Measurements from ENCODE around the gene NXPH4. TPM values are rescaled to one million over a fixed set of nuclear protein-coding genes. Genes with fewer than 3 reads are reported as not detected.

The NXPH4 gene
- total RNA-seq, 1 donor from 2014 or later: 0.82 TPM

DNA sequence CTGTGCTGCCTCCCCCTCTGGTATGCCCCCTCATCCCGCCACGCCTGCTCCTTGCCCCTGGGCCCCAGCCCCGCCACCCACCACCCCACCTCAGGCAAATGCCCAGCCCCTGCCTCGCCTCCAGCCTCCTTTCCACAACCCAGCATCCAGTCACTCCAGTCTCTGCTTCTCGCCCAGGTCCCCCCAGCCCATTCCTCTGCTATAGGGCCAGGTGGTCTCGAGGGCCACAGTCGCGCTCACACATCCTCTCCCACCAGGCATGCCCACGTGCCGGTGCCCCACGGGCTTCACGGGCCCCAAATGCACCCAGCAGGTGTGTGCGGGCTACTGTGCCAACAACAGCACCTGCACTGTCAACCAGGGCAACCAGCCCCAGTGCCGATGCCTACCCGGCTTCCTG is 6.1 kb upstream of the NXPH4 start:
- peaks cover 19% of the 10 kb centered on the region for H3K4me1 Mint-ChIP-seq (ENCODE audit: low read depth)
- intact Hi-C loops (cut with micrococcal nuclease): no loop called here
- no peaks in the 10 kb centered on the region for H3K36me3 Mint-ChIP-seq (ENCODE audit: low read depth)

DNA sequence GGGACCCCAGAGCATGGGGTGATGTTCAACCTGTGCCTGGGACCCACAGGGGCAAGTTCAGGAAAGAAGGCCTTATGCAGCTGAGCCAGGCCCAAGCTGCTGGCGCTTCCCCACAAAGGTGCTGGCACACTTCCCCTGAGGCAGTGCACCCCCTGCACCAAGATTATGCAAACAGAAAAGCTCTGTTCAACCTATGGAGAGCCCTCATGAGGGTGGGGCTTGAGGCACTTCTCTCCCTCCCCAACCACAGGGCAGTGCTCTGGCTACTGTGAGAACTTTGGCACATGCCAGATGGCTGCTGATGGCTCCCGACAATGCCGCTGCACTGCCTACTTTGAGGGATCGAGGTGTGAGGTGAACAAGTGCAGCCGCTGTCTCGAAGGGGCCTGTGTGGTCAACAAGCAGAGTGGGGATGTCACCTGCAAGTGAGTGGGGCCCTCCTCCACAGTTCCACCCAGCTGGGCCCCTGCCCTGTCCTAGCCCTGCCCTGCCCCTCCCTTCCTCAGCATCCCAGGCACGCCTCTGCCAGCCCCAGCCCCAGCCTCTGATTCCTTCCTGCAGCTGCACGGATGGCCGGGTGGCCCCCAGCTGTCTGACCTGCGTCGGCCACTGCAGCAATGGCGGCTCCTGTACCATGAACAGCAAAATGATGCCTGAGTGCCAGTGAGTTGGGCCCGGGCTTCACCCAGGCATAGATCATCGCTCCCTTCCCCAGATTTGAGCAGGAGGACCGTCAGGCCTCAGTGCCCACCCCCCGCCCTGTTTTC is 5.5 kb upstream of the NXPH4 start:
- intact Hi-C loops (cut with micrococcal nuclease): no loop called here
- H3K4me3 Mint-ChIP-seq (ENCODE audit: low read depth): no peak overlapping the region
- H3K4me1 Mint-ChIP-seq (ENCODE audit: low read depth): peaks cover 25% of the 10 kb centered on the region
- no peak overlapping the region for H3K27ac Mint-ChIP-seq
- no peaks in the 10 kb centered on the region for H3K9me3 Mint-ChIP-seq
- H3K36me3 Mint-ChIP-seq (ENCODE audit: low read depth): no peaks in the 10 kb centered on the region
- no peak for DNase-seq (ENCODE audit: low spot score)
- peaks cover 28% of the 10 kb centered on the region for H3K27me3 Mint-ChIP-seq (ENCODE audit: low read depth)

More for the DNA sequence above, 6.1 kb upstream of the NXPH4 start:
- no peaks in the 10 kb centered on the region for H3K9me3 Mint-ChIP-seq
- no peak for DNase-seq (ENCODE audit: low spot score)
- H3K4me3 Mint-ChIP-seq (ENCODE audit: low read depth): no peak overlapping the region
- peaks cover 21% of the 10 kb centered on the region for H3K27me3 Mint-ChIP-seq (ENCODE audit: low read depth)
- no peak overlapping the region for H3K27ac Mint-ChIP-seq

DNA sequence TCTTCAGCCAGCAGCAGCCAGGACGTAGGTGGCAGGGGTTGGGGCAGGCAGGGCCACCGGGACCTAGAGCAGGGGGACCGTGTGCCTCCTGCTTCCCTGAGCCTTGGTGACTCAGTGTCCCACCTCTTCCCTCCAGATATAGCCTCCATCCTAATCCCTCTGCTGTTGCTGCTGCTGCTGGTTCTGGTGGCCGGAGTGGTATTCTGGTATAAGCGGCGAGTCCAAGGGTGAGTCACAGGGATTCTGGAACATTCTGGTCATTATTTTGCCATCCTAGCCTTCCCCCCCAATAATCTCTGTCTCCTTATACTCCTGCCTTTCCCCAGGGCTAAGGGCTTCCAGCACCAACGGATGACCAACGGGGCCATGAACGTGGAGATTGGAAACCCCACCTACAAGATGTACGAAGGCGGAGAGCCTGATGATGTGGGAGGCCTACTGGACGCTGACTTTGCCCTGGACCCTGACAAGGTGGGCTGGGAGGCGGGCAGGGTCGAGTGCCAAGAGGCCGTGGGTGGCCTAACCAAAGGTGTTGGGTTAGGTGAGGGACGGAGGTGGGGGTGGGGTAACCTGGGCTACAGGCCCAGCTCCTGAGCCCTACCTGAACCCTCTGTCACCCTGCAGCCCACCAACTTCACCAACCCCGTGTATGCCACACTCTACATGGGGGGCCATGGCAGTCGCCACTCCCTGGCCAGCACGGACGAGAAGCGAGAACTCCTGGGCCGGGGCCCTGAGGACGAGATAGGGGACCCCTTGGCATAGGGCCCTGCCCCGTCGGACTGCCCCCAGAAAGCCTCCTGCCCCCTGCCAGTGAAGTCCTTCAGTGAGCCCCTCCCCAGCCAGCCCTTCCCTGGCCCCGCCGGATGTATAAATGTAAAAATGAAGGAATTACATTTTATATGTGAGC is 4.5 kb upstream of the NXPH4 start:
- Mint-ChIP-seq H3K27me3 (ENCODE audit: low read depth) (peaks cover 28% of the 10 kb centered on the region), H3K4me3 (ENCODE audit: low read depth) (no peak overlapping the region), H3K27ac (no peak overlapping the region), H3K4me1 (ENCODE audit: low read depth) (peaks cover 25% of the 10 kb centered on the region), H3K9me3 (no peaks in the 10 kb centered on the region), H3K36me3 (ENCODE audit: low read depth) (no peaks in the 10 kb centered on the region)
- no peak for DNase-seq (ENCODE audit: low spot score)
- intact Hi-C loops (cut with micrococcal nuclease): no loop called here

DNA sequence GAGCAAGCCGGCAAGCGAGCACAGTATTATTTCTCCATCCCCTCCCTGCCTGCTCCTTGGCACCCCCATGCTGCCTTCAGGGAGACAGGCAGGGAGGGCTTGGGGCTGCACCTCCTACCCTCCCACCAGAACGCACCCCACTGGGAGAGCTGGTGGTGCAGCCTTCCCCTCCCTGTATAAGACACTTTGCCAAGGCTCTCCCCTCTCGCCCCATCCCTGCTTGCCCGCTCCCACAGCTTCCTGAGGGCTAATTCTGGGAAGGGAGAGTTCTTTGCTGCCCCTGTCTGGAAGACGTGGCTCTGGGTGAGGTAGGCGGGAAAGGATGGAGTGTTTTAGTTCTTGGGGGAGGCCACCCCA is 3.9 kb upstream of the NXPH4 start:
- no peaks in the 10 kb centered on the region for H3K36me3 Mint-ChIP-seq (ENCODE audit: low read depth)
- intact Hi-C loops (cut with micrococcal nuclease): loop anchor here (1.0 kb wide), 2 partner anchors 27 to 31 kb away; no protein-coding TSS in a partner anchor
- H3K27ac Mint-ChIP-seq: no peak overlapping the region
- H3K27me3 Mint-ChIP-seq (ENCODE audit: low read depth): peaks cover 33% of the 10 kb centered on the region
- DNase-seq (ENCODE audit: low spot score): no peak
- H3K4me1 Mint-ChIP-seq (ENCODE audit: low read depth): peaks cover 30% of the 10 kb centered on the region
- no peak overlapping the region for H3K4me3 Mint-ChIP-seq (ENCODE audit: low read depth)
- no peaks in the 10 kb centered on the region for H3K9me3 Mint-ChIP-seq

DNA sequence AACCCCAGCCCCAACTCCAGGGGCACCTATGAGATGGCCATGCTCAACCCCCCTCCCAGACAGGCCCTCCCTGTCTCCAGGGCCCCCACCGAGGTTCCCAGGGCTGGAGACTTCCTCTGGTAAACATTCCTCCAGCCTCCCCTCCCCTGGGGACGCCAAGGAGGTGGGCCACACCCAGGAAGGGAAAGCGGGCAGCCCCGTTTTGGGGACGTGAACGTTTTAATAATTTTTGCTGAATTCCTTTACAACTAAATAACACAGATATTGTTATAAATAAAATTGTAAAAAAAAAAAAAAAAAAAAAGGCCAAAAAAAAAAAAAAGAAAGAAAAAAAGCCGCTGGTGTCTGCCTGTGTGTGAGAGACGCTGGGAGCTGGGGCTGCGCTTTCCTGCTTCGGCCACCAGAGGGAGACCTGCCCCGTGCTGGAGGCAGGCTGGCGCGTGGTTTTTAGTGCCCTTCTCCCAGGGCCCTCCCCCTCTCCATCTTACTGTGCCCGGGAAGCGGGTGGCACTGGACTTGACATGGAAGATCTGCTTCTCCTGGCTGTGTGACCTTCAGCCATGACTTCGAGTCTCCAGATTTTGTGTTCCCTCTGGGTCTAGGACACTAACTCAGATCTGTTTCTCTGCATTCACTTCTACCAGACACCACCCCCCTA is 3.4 kb upstream of the NXPH4 start:
- Mint-ChIP-seq H3K9me3 (no peaks in the 10 kb centered on the region), H3K4me3 (ENCODE audit: low read depth) (no peak overlapping the region), H3K27ac (no peak overlapping the region), H3K36me3 (ENCODE audit: low read depth) (no peaks in the 10 kb centered on the region), H3K27me3 (ENCODE audit: low read depth) (peaks cover 38% of the 10 kb centered on the region), H3K4me1 (ENCODE audit: low read depth) (peaks cover 30% of the 10 kb centered on the region)
- intact Hi-C loops (cut with micrococcal nuclease): loop anchor here (1.0 kb wide), 2 partner anchors 26 to 30 kb away; no protein-coding TSS in a partner anchor
- peak; percentile 76 for DNase-seq (ENCODE audit: low spot score)

DNA sequence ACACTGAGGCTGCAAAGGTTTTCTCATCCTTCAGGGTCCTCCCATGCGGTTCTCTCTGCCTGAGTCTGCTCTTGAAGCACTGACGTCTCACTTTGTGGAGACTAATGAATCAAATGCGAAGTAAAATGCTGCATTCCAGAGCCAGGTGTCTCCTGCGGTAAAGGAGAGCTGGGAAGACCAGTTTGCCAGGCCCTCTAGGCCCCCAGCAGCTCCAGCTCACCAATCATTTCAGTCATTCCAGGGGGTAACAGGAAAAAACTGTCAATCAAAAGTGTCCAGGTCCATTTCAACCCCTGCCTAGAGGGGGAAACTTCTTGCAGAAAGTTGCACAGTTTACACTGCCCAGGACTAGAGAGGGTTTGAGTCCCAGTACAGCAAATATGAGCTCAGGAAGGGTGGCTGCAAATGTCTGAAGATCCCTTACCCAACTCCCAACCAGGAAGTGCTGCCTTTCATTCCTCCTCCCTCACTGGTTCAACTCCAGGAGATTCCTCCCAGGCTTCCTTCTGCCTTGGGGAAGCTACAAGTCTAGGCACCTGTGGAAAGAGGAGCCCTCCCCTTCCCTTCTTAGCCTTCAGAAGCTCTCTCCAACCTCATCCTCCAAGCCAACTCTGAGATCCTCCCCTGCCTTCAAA is 2.7 kb upstream of the NXPH4 start:
- peaks cover 45% of the 10 kb centered on the region for H3K27me3 Mint-ChIP-seq (ENCODE audit: low read depth)
- intact Hi-C loops (cut with micrococcal nuclease): loop anchor here (1.0 kb wide), 2 partner anchors 25 to 29 kb away; no protein-coding TSS in a partner anchor
- peaks cover 30% of the 10 kb centered on the region for H3K4me1 Mint-ChIP-seq (ENCODE audit: low read depth)
- no peak overlapping the region for H3K4me3 Mint-ChIP-seq (ENCODE audit: low read depth)
- H3K9me3 Mint-ChIP-seq: no peaks in the 10 kb centered on the region
- no peak for DNase-seq (ENCODE audit: low spot score)
- H3K27ac Mint-ChIP-seq: no peak overlapping the region
- no peaks in the 10 kb centered on the region for H3K36me3 Mint-ChIP-seq (ENCODE audit: low read depth)

DNA sequence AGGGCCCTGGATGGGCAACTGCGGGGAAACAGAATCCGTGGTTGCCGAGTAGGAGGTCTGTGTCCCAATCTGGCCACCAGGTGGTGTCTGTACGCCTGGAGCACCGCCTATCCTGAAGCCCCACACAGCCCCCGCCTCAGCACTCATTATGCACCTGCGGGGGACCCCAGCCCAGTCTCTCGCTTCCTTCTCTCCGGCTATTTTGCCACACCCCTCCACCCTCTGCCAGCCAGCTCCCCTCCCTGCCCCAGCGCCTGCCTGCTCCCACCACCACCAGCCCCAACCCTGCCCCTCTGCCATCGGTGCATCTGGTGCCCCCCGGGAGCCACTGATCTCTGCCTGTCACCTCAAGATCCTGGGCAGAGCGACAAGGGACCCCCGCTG is 2.2 kb upstream of the NXPH4 start:
- H3K9me3 Mint-ChIP-seq: no peaks in the 10 kb centered on the region
- peaks cover 30% of the 10 kb centered on the region for H3K4me1 Mint-ChIP-seq (ENCODE audit: low read depth)
- no peaks in the 10 kb centered on the region for H3K36me3 Mint-ChIP-seq (ENCODE audit: low read depth)
- peak; percentile 59 for DNase-seq (ENCODE audit: low spot score)
- H3K27me3 Mint-ChIP-seq (ENCODE audit: low read depth): peaks cover 50% of the 10 kb centered on the region
- H3K27ac Mint-ChIP-seq: no peak overlapping the region
- intact Hi-C loops (cut with micrococcal nuclease): no loop called here
- peak overlapping the region; percentile 6 for H3K4me3 Mint-ChIP-seq (ENCODE audit: low read depth)

DNA sequence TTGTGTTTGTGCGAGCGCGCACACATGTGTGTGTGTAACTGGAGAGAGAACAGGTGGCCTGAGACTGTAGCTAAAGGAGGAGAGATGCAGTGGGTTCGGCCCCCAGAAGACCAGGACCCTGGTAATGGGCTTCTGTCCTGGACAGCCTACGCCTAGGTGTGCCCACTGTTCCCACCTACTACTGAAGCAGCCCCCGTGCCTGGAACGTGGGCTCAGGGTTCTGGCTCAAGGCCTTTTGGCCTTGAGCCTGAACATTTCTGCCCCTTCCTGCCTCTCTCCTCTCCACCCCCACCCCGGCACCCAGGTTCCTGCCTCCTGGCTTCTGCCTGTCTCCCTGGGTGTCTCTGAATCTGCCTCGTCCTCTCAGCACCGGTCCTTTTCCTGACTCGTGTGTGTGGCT is 1.5 kb upstream of the NXPH4 start:
- H3K36me3 Mint-ChIP-seq (ENCODE audit: low read depth): no peaks in the 10 kb centered on the region
- no peaks in the 10 kb centered on the region for H3K9me3 Mint-ChIP-seq
- H3K27me3 Mint-ChIP-seq (ENCODE audit: low read depth): peaks cover 56% of the 10 kb centered on the region
- H3K27ac Mint-ChIP-seq: no peak overlapping the region
- intact Hi-C loops (cut with micrococcal nuclease): no loop called here
- no peak overlapping the region for H3K4me3 Mint-ChIP-seq (ENCODE audit: low read depth)
- peaks cover 30% of the 10 kb centered on the region for H3K4me1 Mint-ChIP-seq (ENCODE audit: low read depth)
- DNase-seq (ENCODE audit: low spot score): no peak

DNA sequence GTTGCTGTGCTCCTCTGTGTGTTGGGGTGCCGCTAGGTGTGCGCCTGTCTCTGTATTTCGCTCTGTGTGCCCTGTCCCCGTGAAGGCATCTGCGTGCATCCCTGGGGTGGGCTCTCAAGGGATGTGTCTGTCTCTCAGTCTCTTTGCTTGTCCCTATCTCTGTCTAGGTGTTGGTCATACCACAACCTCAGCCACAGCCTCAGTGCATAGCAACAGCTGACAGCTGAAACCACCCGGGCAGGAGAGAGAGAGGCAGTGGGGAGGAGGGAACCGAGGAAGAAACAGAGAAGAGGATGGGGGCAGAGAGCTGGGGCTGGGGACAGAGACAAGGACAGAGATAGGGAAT is 953 bp upstream of the NXPH4 start:
- peaks cover 58% of the 10 kb centered on the region for H3K27me3 Mint-ChIP-seq (ENCODE audit: low read depth)
- peak overlapping the region; percentile 73 for H3K4me3 Mint-ChIP-seq (ENCODE audit: low read depth)
- H3K36me3 Mint-ChIP-seq (ENCODE audit: low read depth): no peaks in the 10 kb centered on the region
- intact Hi-C loops (cut with micrococcal nuclease): no loop called here
- DNase-seq (ENCODE audit: low spot score): peak; percentile 49
- H3K9me3 Mint-ChIP-seq: no peaks in the 10 kb centered on the region
- H3K27ac Mint-ChIP-seq: no peak overlapping the region
- H3K4me1 Mint-ChIP-seq (ENCODE audit: low read depth): peaks cover 32% of the 10 kb centered on the region

DNA sequence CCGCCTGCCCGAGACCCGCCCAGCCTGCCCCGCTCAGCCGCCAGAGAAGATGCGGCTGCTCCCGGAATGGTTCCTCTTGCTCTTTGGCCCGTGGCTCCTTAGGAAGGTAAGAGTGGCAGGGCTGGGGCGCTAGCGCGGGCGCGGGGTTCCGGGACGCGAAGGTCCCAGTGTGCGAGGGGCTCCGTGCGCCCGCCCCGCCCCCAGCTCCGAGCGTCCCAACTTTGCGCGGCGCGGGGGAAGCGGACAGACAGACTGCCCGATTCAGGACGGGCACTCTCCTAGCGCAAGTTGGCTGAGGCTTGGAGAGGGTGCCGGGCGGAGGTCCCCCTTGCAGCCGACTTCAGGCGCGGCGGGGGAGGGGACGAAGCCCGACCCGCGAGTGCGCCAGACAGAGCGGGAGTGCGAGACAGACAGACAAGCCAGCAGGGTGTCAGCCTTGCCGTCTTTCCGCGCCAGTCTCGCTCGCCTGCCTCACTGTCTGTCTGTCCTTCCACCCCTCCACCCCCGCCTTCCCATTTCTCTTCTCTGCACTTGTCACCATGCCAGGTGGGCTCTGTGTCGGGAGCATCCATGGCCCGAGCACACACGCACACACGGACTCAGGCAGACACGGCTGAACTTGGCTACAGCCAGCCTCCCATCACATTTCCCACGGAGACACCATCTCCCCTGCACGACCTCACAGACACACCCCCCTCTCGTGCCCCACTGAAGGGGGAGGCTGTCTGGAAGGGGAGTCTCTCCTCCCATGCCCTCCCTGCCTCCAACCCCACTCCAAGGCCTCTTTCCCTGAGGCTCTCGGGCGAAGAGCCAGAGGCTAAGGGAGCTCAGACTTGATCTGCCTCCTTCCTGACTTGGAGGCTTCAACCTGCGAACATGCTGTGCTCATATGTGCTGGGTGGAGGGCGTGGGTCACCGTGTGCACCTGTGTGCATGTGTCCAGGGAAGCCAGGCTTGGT is 606 bp downstream of the NXPH4 start:
- Mint-ChIP-seq H3K36me3 (ENCODE audit: low read depth) (no peaks in the 10 kb centered on the region), H3K9me3 (no peaks in the 10 kb centered on the region), H3K27ac (peak overlapping the region; percentile 15), H3K4me1 (ENCODE audit: low read depth) (peaks cover 41% of the 10 kb centered on the region), H3K4me3 (ENCODE audit: low read depth) (peak overlapping the region; percentile 78), H3K27me3 (ENCODE audit: low read depth) (peaks cover 73% of the 10 kb centered on the region)
- intact Hi-C loops (cut with micrococcal nuclease): loop anchor here (1.0 kb wide), 1 partner anchor 8 kb away; no protein-coding TSS in a partner anchor
- no peak for DNase-seq (ENCODE audit: low spot score)

DNA sequence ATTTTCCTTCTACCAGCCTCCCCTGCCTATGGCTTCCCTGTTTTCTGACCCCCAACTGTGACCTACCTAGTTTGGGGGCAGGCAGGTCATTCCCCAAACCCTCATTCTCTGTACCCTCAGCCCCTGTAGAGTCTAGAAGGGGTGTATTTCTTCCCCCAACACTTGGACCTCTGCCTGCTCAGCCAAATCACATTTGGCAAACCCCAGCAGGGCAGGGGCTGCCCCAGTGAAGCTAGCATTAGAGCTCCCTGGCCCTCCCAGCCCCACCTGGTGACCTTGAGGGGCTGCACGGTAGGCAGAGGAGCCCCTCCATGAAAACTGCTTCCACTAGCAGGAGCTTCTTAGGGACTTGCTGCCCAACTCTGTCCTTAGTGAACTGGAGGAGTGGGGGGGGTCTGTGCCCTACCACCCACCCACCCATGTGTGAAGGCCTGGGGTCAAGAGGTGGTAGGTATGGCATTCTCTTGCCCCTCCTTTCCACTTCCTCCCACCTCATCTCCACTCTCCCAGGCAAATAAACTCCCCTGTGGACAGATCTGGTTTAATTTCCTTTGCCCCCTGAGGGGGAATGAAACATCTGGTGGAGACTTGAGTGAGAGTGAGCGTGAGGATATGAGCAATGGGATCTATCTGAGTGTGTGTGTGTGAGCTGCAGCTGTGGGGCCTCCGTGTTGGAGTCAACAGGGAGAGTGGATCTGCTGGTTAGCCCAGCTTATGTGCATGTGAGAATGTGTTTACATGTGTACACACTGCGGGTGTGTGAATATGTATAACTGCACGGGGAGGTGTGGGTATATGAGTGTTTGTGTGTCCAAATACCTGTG is 1.6 kb downstream of the NXPH4 start:
- Mint-ChIP-seq H3K4me1 (ENCODE audit: low read depth) (peaks cover 48% of the 10 kb centered on the region), H3K27me3 (ENCODE audit: low read depth) (peaks cover 83% of the 10 kb centered on the region), H3K9me3 (no peaks in the 10 kb centered on the region), H3K36me3 (ENCODE audit: low read depth) (no peaks in the 10 kb centered on the region), H3K27ac (no peak overlapping the region), H3K4me3 (ENCODE audit: low read depth) (peak overlapping the region; percentile 6)
- no peak for DNase-seq (ENCODE audit: low spot score)
- intact Hi-C loops (cut with micrococcal nuclease): no loop called here

Measured in activated T-helper 2 cell treated with anti-CD3 and anti-CD28 coated beads, Interferon-gamma antibody, Interleukin-2, Interleukin-4, amounts not matched to agents 10 μg/mL and 5 μg/mL and 100 μg/mL, durations not matched to agents 14 hours and 24 hours and 36 hours (primary cell).